SK-N-SH treated with all-trans-retinoic acid at 6 μM for 48 hours (cell line): Measurements from ENCODE around the gene CNTNAP2.

Experiments used
- ATAC-seq: fragments of 200-7000 bp; cut with Tn5 transposase; 3 replicates; pipeline ENCODE4 v1.9.1; 2020; ENCODE audit warnings: mild to moderate bottlenecking, moderate library complexity
- BACH2 ChIP-seq: fragments of 250-450 bp; sonication (Bioruptor Pico); IDR thresholded peaks from 2 replicates; pipeline ENCODE4 v1.9.0; 2021; ENCODE audit warnings: mild to moderate bottlenecking, borderline replicate concordance
- CREB5 ChIP-seq: fragments of 250-450 bp; sonication (Bioruptor Pico); IDR thresholded peaks from 2 replicates; pipeline ENCODE4 v1.5.1; 2020; ENCODE audit warnings: low read depth, mild to moderate bottlenecking, moderate library complexity
- CSDC2 ChIP-seq: fragments of 250-450 bp; sonication (Bioruptor Pico); IDR thresholded peaks from 2 replicates; pipeline ENCODE4 v1.5.0; 2020; ENCODE audit warnings: mild to moderate bottlenecking, moderate library complexity
- ESRRG ChIP-seq: fragments of 250-450 bp; sonication (Bioruptor Pico); IDR thresholded peaks from 2 replicates; pipeline ENCODE4 v1.6.1; 2021; ENCODE audit warnings: mild to moderate bottlenecking
- GLIS3 ChIP-seq: fragments of 250-450 bp; sonication (Bioruptor Pico); IDR thresholded peaks from 2 replicates; pipeline ENCODE4 v1.5.0; 2020; ENCODE audit warnings: mild to moderate bottlenecking, moderate library complexity
- ISL1 ChIP-seq: fragments of 250-450 bp; sonication (Bioruptor Pico); IDR thresholded peaks from 2 replicates; pipeline ENCODE4 v2.1.2; 2022; ENCODE audit warnings: mild to moderate bottlenecking, moderate library complexity
- OSR1 ChIP-seq: fragments of 250-450 bp; sonication (Bioruptor Pico); IDR thresholded peaks from 2 replicates; pipeline ENCODE4 v1.8.0; 2022; ENCODE audit warnings: moderate library complexity, mild to moderate bottlenecking, inconsistent platforms
- POU6F1 ChIP-seq: fragments of 250-450 bp; sonication (Bioruptor Pico); IDR thresholded peaks from 2 replicates; pipeline ENCODE4 v1.8.0; 2021; ENCODE audit warnings: low read depth, mild to moderate bottlenecking, moderate library complexity, borderline replicate concordance
- RARB ChIP-seq: fragments of 250-450 bp; sonication (Bioruptor Pico); IDR thresholded peaks from 2 replicates; pipeline ENCODE4 v1.8.0; 2021; ENCODE audit warnings: mild to moderate bottlenecking, moderate library complexity
- SNAI2 ChIP-seq: fragments of 250-450 bp; sonication (Bioruptor Pico); IDR thresholded peaks from 2 replicates; pipeline ENCODE4 v1.5.0; 2020; ENCODE audit warnings: mild to moderate bottlenecking, moderate library complexity
- TCF4 ChIP-seq: fragments of 250-450 bp; sonication (Bioruptor Pico); IDR thresholded peaks from 2 replicates; pipeline ENCODE4 v1.8.0; 2021; ENCODE audit warnings: mild to moderate bottlenecking, moderate library complexity, borderline replicate concordance
- TOX ChIP-seq: fragments of 250-450 bp; sonication (Bioruptor Pico); IDR thresholded peaks from 2 replicates; pipeline ENCODE4 v1.8.0; 2021; ENCODE audit warnings: mild to moderate bottlenecking, moderate library complexity, borderline replicate concordance
- TSHZ2 ChIP-seq: fragments of 250-450 bp; sonication (Bioruptor Pico); IDR thresholded peaks from 2 replicates; pipeline ENCODE4 v1.5.0; 2020; ENCODE audit warnings: mild to moderate bottlenecking, moderate library complexity
- ZFP30 ChIP-seq: fragments of 450-650 bp; formaldehyde crosslinking; IDR thresholded peaks from 2 replicates; pipeline ENCODE4 v1.5.0; 2022; ENCODE audit warnings: mild to moderate bottlenecking, moderate library complexity
- ZNF70 ChIP-seq: fragments of 450-650 bp; formaldehyde crosslinking; IDR thresholded peaks from 2 replicates; pipeline ENCODE4 v1.5.0; 2020; ENCODE audit warnings: mild to moderate bottlenecking, moderate library complexity
- ZNF8 ChIP-seq: fragments of 450-650 bp; formaldehyde crosslinking; IDR thresholded peaks from 2 replicates; pipeline ENCODE4 v1.5.0; 2020; ENCODE audit warnings: mild to moderate bottlenecking, moderate library complexity
- TF ChIP-seq, protein P1 (sequence below): fragments of 250-450 bp; sonication (Bioruptor Pico); IDR thresholded peaks from 2 replicates; pipeline ENCODE4 v1.5.1; 2021; ENCODE audit warnings: mild to moderate bottlenecking, moderate library complexity

CNTNAP2 gene

GRCh38 chr7:147047696-147048095 lies 931.1 kb downstream of the CNTNAP2 start:
- no peak for ATAC-seq
- TF ChIP-seq, protein P1, sequence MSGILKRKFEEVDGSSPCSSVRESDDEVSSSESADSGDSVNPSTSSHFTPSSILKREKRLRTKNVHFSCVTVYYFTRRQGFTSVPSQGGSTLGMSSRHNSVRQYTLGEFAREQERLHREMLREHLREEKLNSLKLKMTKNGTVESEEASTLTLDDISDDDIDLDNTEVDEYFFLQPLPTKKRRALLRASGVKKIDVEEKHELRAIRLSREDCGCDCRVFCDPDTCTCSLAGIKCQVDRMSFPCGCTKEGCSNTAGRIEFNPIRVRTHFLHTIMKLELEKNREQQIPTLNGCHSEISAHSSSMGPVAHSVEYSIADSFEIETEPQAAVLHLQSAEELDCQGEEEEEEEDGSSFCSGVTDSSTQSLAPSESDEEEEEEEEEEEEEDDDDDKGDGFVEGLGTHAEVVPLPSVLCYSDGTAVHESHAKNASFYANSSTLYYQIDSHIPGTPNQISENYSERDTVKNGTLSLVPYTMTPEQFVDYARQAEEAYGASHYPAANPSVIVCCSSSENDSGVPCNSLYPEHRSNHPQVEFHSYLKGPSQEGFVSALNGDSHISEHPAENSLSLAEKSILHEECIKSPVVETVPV (CRISPR knock-in tag): no peak
- TF ChIP-seq BACH2 (CRISPR knock-in tag): no peak
- no peak for TF ChIP-seq ZNF70 (CRISPR knock-in tag)

DNA sequence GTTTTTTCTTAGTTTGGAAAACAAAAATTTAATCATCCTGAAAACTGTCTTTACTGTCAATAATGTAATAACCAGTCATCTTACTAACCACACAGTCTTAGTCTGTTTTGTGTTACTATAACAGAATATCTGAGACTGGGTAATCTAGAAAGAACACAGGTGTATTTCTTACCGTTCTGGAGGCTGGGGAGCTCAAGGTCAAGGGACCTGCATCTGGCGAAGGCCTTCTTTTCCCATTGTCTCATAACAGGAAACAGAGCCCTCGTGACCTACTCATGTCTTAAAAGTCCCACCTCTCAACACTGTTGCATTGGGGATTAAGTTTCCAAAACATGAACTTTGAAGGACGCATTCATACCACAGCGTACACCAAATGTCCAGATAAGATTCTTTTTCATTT lies 932.3 kb downstream of the CNTNAP2 start:
- ATAC-seq: no peak
- TF ChIP-seq GLIS3 (CRISPR knock-in tag) (no peak), RARB (no peak), TOX (CRISPR knock-in tag) (no peak), CSDC2 (CRISPR knock-in tag) (no peak), CREB5 (no peak)

- TF ChIP-seq POU6F1 (no peak; the same call in 1 of the 2 replicates), ESRRG (CRISPR knock-in tag) (peak; percentile 65; the same call in 1 of the 2 replicates), ZNF8 (CRISPR knock-in tag) (no peak), ZNF70 (CRISPR knock-in tag) (no peak), TCF4 (CRISPR knock-in tag) (peak; percentile 84), TSHZ2 (CRISPR knock-in tag) (0 out of 2 replicates have a peak, but pooled peaks have one; percentile 62), BACH2 (CRISPR knock-in tag) (no peak), ISL1 (peak; percentile 88), OSR1 (CRISPR knock-in tag) (no peak), CREB5 (peak; percentile 32; the same call in 1 of the 2 replicates)
- TF ChIP-seq, protein P1 (CRISPR knock-in tag): 0 out of 2 replicates have a peak, but pooled peaks have one; percentile 56
- no peak for ATAC-seq
Measured at GRCh38 chr7:147052818-147053217, 936.2 kb downstream of the CNTNAP2 start.

- no peak for ATAC-seq
- TF ChIP-seq TCF4 (CRISPR knock-in tag) (no peak), TSHZ2 (CRISPR knock-in tag) (no peak), ZFP30 (CRISPR knock-in tag) (no peak), ESRRG (CRISPR knock-in tag) (no peak), SNAI2 (no peak), ZNF8 (CRISPR knock-in tag) (no peak), OSR1 (CRISPR knock-in tag) (no peak), CSDC2 (CRISPR knock-in tag) (no peak), CREB5 (no peak), RARB (no peak), POU6F1 (no peak), GLIS3 (CRISPR knock-in tag) (no peak), BACH2 (CRISPR knock-in tag) (no peak)
Measured at GRCh38 chr7:147053746-147054145, 937.1 kb downstream of the CNTNAP2 start.
